Activated naive CD4-positive, alpha-beta T cell treated with anti-CD3 and anti-CD28 coated beads, Interleukin-2, amount 50 U/mL, for 16 hours (primary cell): ENCODE measurements around the gene RADIL.

Source experiments
- DNase-seq: peaks from one replicate; pipeline ENCODE4 v3.0.0-alpha.2; 2020

Gene RADIL

GRCh38 chr7:4789194-4790077 is 94.1 kb downstream of the RADIL start:
- DNase-seq = no peak

- no peak for DNase-seq
These were observed 94.8 kb downstream of the RADIL start for GRCh38 chr7:4788627-4789189.

GRCh38 chr7:4787947-4788626 is 95.4 kb downstream of the RADIL start:
- no peak for DNase-seq

- DNase-seq = no peak
These were observed 96.0 kb downstream of the RADIL start for GRCh38 chr7:4787541-4787940.

GRCh38 chr7:4786015-4786414 is 97.5 kb downstream of the RADIL start:
- no peak for DNase-seq

- no peak for DNase-seq
These were observed 98.1 kb downstream of the RADIL start for GRCh38 chr7:4785371-4785770.

GRCh38 chr7:4784799-4785198 is 98.7 kb downstream of the RADIL start:
- DNase-seq = no peak

- DNase-seq = no peak
These were observed 99.7 kb downstream of the RADIL start for GRCh38 chr7:4783762-4784351.

GRCh38 chr7:4783292-4783652 is 100.2 kb downstream of the RADIL start:
- DNase-seq = no peak

GRCh38 chr7:4782333-4783291 is 100.9 kb downstream of the RADIL start:
- DNase-seq = no peak

GRCh38 chr7:4781366-4782069 is 102.0 kb downstream of the RADIL start:
- no peak for DNase-seq

GRCh38 chr7:4779118-4779517 is 104.4 kb downstream of the RADIL start:
- DNase-seq = no peak

- peak; percentile 41 for DNase-seq
These were observed 107.5 kb downstream of the RADIL start for GRCh38 chr7:4775848-4776623.

GRCh38 chr7:4775250-4775847 is 108.2 kb downstream of the RADIL start, which contains the start of gene AP5Z1:
Gene AP5Z1, plus strand, starts transcription at chr7:4775623. Its CDS starts 93 bp downstream, at chr7:4775716.
- DNase-seq = peak; percentile 97

- DNase-seq = peak; percentile 35
These were observed 108.8 kb downstream of the RADIL start for GRCh38 chr7:4774658-4775249.

GRCh38 chr7:4774007-4774406 is 109.5 kb downstream of the RADIL start:
- DNase-seq = no peak

GRCh38 chr7:4772306-4772705 is 111.2 kb downstream of the RADIL start:
- no peak for DNase-seq

- DNase-seq = no peak
These were observed 111.8 kb downstream of the RADIL start for GRCh38 chr7:4771737-4772136.

- DNase-seq = no peak
These were observed 112.6 kb downstream of the RADIL start for GRCh38 chr7:4770886-4771285.

- DNase-seq = no peak
These were observed 113.8 kb downstream of the RADIL start for GRCh38 chr7:4769761-4770160.
